Prostate gland (tissue), 2 donors: Measurements from ENCODE around the gene ZBTB21. TPM values are rescaled to one million over a fixed set of nuclear protein-coding genes. Genes with fewer than 3 reads are reported as not detected.

Experiments
- DNase-seq: peaks from one replicate; pipeline ENCODE4 v3.0.0-alpha.2; 2019; ENCODE audit warnings: low spot score
- H3K27ac ChIP-seq, 2 donors: fragments of 200-600 bp; sonication (generic); 2 replicates each; pipeline ENCODE4 v1.5.1; 2017 to 2019
- H3K27me3 ChIP-seq: fragments of 200-600 bp; sonication (generic); replicated peaks from 2 replicates; pipeline ENCODE4 v1.5.1; 2019; ENCODE audit not compliant: insufficient read depth
- H3K36me3 ChIP-seq, 2 donors: fragments of 200-600 bp; sonication (generic); 1 replicate in 1 of 2; 2 replicates in 1 of 2; pipeline versions ENCODE4 v1.5.1 to v1.8.1; 2017 to 2019
- H3K4me1 ChIP-seq: fragments of 200-600 bp; sonication (generic); replicated peaks from 2 replicates; pipeline ENCODE4 v1.5.1; 2019
- H3K4me3 ChIP-seq, 2 donors: fragments of 200-600 bp; sonication (generic); 2 replicates each; pipeline ENCODE4 v1.5.1; 2017 to 2019
- H3K9me3 ChIP-seq: fragments of 200-600 bp; sonication (generic); 2 replicates; pipeline ENCODE4 v1.5.1; 2017
- POLR2A ChIP-seq: fragments of 450-650 bp; IDR thresholded peaks from one replicate; pipeline ENCODE4 v1.6.1; 2016; ENCODE audit warnings: antibody characterized with exemption, mild to moderate bottlenecking
- POLR2AphosphoS5 ChIP-seq: sonication (generic); formaldehyde crosslinking; IDR thresholded peaks from one replicate; pipeline ENCODE4 v1.6.1; 2017; ENCODE audit warnings: antibody characterized with exemption
- WGBS: methylation state at CpG from one replicate; pipeline ENCODE4 v1.1.5; 2018; 5-methylcytosine and 5-hydroxymethylcytosine counted together
- intact Hi-C: fragments of 100-400 bp; cut with DNase I; formaldehyde crosslinking; loops from one replicate; pipeline ENCODE4 v1.14.2; 2022
- total RNA-seq, 2 donors: library from RNA; depleted of rRNA; stranded (reverse); fragments of >200 nt; gene quantifications; one replicate each; pipeline ENCODE4 v1.1.0, GENCODE V29; 2016
- TF ChIP-seq, protein P1 (sequence below), 4 experiments: fragments of 200-600 bp in 2 of 4; fragments of 450-650 bp in 2 of 4; sonication (generic) in 2 of 4; IDR thresholded peaks; 1 replicate in 3 of 4; 2 replicates in 1 of 4; pipeline ENCODE4 v1.5.1; 2016 to 2019; ENCODE audit warnings: antibody characterized with exemption in 4 of 4, mild to moderate bottlenecking in 2 of 4, moderate library complexity in 2 of 4

The ZBTB21 gene
- total RNA-seq, 2 donors from 2014 or later, result 12.3 to 13.6 TPM

- 89% methylated on average over 12 of the region's 12 CpGs for WGBS
- Histone ChIP-seq H3K27me3 (no peaks in the 10 kb centered on the region), H3K4me1 (no peaks in the 10 kb centered on the region), H3K36me3 (no peaks in the 10 kb centered on the region), H3K27ac (no peak overlapping the region), H3K9me3 (no peaks in the 10 kb centered on the region), H3K4me3 (no peak overlapping the region)
- intact Hi-C loops, result no loop called here
- DNase-seq, result no peak
- TF ChIP-seq POLR2AphosphoS5 (no peak), POLR2A (no peak)
- TF ChIP-seq, protein P1, sequence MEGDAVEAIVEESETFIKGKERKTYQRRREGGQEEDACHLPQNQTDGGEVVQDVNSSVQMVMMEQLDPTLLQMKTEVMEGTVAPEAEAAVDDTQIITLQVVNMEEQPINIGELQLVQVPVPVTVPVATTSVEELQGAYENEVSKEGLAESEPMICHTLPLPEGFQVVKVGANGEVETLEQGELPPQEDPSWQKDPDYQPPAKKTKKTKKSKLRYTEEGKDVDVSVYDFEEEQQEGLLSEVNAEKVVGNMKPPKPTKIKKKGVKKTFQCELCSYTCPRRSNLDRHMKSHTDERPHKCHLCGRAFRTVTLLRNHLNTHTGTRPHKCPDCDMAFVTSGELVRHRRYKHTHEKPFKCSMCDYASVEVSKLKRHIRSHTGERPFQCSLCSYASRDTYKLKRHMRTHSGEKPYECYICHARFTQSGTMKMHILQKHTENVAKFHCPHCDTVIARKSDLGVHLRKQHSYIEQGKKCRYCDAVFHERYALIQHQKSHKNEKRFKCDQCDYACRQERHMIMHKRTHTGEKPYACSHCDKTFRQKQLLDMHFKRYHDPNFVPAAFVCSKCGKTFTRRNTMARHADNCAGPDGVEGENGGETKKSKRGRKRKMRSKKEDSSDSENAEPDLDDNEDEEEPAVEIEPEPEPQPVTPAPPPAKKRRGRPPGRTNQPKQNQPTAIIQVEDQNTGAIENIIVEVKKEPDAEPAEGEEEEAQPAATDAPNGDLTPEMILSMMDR (IDR thresholded peaks at IDR 0.05), result no peak
These were observed 68.2 kb downstream of the ZBTB21 start for GRCh38 chr21:41941941-41942340.

- no peaks in the 10 kb centered on the region for H3K9me3 ChIP-seq
- intact Hi-C loops, result no loop called here
- no peak for TF ChIP-seq POLR2AphosphoS5
- TF ChIP-seq, protein P1 (IDR thresholded peaks at IDR 0.05), result no peak
- no peak for TF ChIP-seq POLR2A
- no peaks in the 10 kb centered on the region for H3K36me3 ChIP-seq
- H3K4me3 ChIP-seq, result no peak overlapping the region
- no peaks in the 10 kb centered on the region for H3K4me1 ChIP-seq
- no peak overlapping the region for H3K27ac ChIP-seq
- no peaks in the 10 kb centered on the region for H3K27me3 ChIP-seq
- WGBS, result 97% methylated on average over 3 of the region's 3 CpGs
- DNase-seq, result no peak
These were observed 69.7 kb downstream of the ZBTB21 start for GRCh38 chr21:41940431-41940830.

- DNase-seq, result no peak
- no peaks in the 10 kb centered on the region for H3K27me3 ChIP-seq
These were observed 70.8 kb downstream of the ZBTB21 start for GRCh38 chr21:41939391-41939790.

More at GRCh38 chr21:41939391-41939790, 70.8 kb downstream of the ZBTB21 start:
- intact Hi-C loops, result no loop called here
- H3K4me1 ChIP-seq, result no peaks in the 10 kb centered on the region
- TF ChIP-seq, protein P1 (IDR thresholded peaks at IDR 0.05), result no peak
- TF ChIP-seq POLR2AphosphoS5 (no peak), POLR2A (no peak)
- no peak overlapping the region for H3K4me3 ChIP-seq
- H3K27ac ChIP-seq, result no peak overlapping the region
- 92% methylated on average over 8 of the region's 8 CpGs for WGBS
- no peaks in the 10 kb centered on the region for H3K9me3 ChIP-seq
- no peaks in the 10 kb centered on the region for H3K36me3 ChIP-seq

Other genes starting within 250 kb of the ZBTB21 start
- gene RIPK4, start 243.3 kb downstream of the ZBTB21 start, total RNA-seq, result 10 to 100 TPM; 26.9 to 52.6 TPM
- gene PRDM15, start 131.0 kb downstream of the ZBTB21 start, total RNA-seq, result 10 to 100 TPM in 1 of 2 donors, 1 to 10 TPM in 1; 6.7 to 18.1 TPM
- 10 to 100 TPM; 27.3 to 30.5 TPM for gene C2CD2, start 56.3 kb downstream of the ZBTB21 start, total RNA-seq
- gene UMODL1, start 61.0 kb upstream of the ZBTB21 start, total RNA-seq, result under 1 TPM; 0.14 to 0.57 TPM
- 10 to 100 TPM; 22.7 to 28.3 TPM for gene ABCG1, start 208.8 kb upstream of the ZBTB21 start, total RNA-seq